Vagina (tissue), 2 donors: Measurements from ENCODE around the gene HHATL. TPM values are rescaled to one million over a fixed set of nuclear protein-coding genes. Genes with fewer than 3 reads are reported as not detected.
A peak's percentile ranks its signal among the peaks of the same experiment; 100 is the strongest.

Source experiments
- DNase-seq, 2 donors: peaks; one replicate each; pipeline ENCODE4 v3.0.0-alpha.2; 2017; ENCODE audit errors: extremely low spot score in 2 of 2
- H3K27ac ChIP-seq: fragments of 200-600 bp; sonication (generic); one replicate; pipeline ENCODE4 v1.5.1; 2019
- H3K27me3 ChIP-seq: fragments of 200-600 bp; sonication (generic); one replicate; pipeline ENCODE4 v1.5.1; 2019
- H3K36me3 ChIP-seq, 2 donors: fragments of 200-600 bp; sonication (generic); one replicate each; pipeline ENCODE4 v1.5.1; 2017 to 2019
- H3K4me1 ChIP-seq: fragments of 200-600 bp; sonication (generic); one replicate; pipeline ENCODE4 v1.5.1; 2019
- H3K4me3 ChIP-seq, 2 donors: fragments of 200-600 bp; sonication (generic); 1 replicate in 1 of 2; 2 replicates in 1 of 2; pipeline ENCODE4 v1.5.1; 2016 to 2019
- H3K9me3 ChIP-seq: fragments of 200-600 bp; sonication (generic); one replicate; pipeline ENCODE4 v1.5.1; 2019
- CTCF ChIP-seq, 3 experiments: fragments of 450-650 bp in 2 of 3; fragments of 200-600 bp in 1 of 3; sonication (generic) in 1 of 3; IDR thresholded peaks; one replicate each; pipeline ENCODE4 v1.5.1; 2017 to 2019; ENCODE audit warnings: antibody characterized with exemption in 3 of 3, mild to moderate bottlenecking in 2 of 3, moderate library complexity in 2 of 3
- POLR2A ChIP-seq, 2 donors: fragments of 450-650 bp; IDR thresholded peaks; one replicate each; pipeline ENCODE4 v1.6.1; 2017; ENCODE audit warnings: antibody characterized with exemption in 2 of 2, mild to moderate bottlenecking in 2 of 2, moderate library complexity in 2 of 2
- POLR2AphosphoS5 ChIP-seq, 2 donors: sonication (generic); formaldehyde crosslinking; IDR thresholded peaks; one replicate each; pipeline ENCODE4 v1.9.0; 2017; ENCODE audit warnings: antibody characterized with exemption in 2 of 2, mild to moderate bottlenecking in 2 of 2, low read depth in 1 of 2; ENCODE audit not compliant: insufficient read depth in 1 of 2
- intact Hi-C: fragments of 100-400 bp; cut with DNase I; formaldehyde crosslinking; loops from one replicate; pipeline ENCODE4 v1.15.1; 2023
- total RNA-seq: library from RNA; depleted of rRNA; stranded (reverse); fragments of >200 nt; gene quantifications from one replicate; pipeline ENCODE4 v1.2.3, GENCODE V29; 2016

Gene HHATL
- total RNA-seq, 1 donor from 2014 or later, result not detected

GRCh38 chr3:42670051-42670576, 32.5 kb downstream of the HHATL start:
- no peak for DNase-seq
- H3K27ac ChIP-seq, result no peak overlapping the region
- intact Hi-C loops, result no loop called here
- TF ChIP-seq CTCF (IDR thresholded peaks at IDR 0.05), result no peak
- no peak for TF ChIP-seq POLR2AphosphoS5 (IDR thresholded peaks at IDR 0.05; ENCODE audit: insufficient read depth in 1 of 2, low read depth in 1 of 2)
- TF ChIP-seq POLR2A (IDR thresholded peaks at IDR 0.05), result no peak
- H3K36me3 ChIP-seq, result no peaks in the 10 kb centered on the region
- H3K4me3 ChIP-seq, result no peak overlapping the region
- H3K27me3 ChIP-seq, result no peaks in the 10 kb centered on the region
- H3K4me1 ChIP-seq, result peaks cover 32% of the 10 kb centered on the region
- H3K9me3 ChIP-seq, result no peaks in the 10 kb centered on the region

GRCh38 chr3:42668793-42669217, 33.8 kb downstream of the HHATL start:
- H3K4me3 ChIP-seq, result no peak overlapping the region
- TF ChIP-seq POLR2A (IDR thresholded peaks at IDR 0.05), result no peak
- no peak for TF ChIP-seq CTCF (IDR thresholded peaks at IDR 0.05)
- TF ChIP-seq POLR2AphosphoS5 (IDR thresholded peaks at IDR 0.05; ENCODE audit: insufficient read depth in 1 of 2, low read depth in 1 of 2), result no peak
- H3K27ac ChIP-seq, result no peak overlapping the region
- H3K27me3 ChIP-seq, result no peaks in the 10 kb centered on the region
- intact Hi-C loops, result no loop called here
- DNase-seq, result no peak
- peaks cover 36% of the 10 kb centered on the region for H3K4me1 ChIP-seq
- H3K9me3 ChIP-seq, result no peaks in the 10 kb centered on the region
- no peaks in the 10 kb centered on the region for H3K36me3 ChIP-seq

- no peak overlapping the region for H3K4me3 ChIP-seq
- no peak overlapping the region for H3K27ac ChIP-seq
- H3K36me3 ChIP-seq, result no peaks in the 10 kb centered on the region
- intact Hi-C loops, result no loop called here
- no peaks in the 10 kb centered on the region for H3K27me3 ChIP-seq
- no peaks in the 10 kb centered on the region for H3K9me3 ChIP-seq
- no peak for DNase-seq
- TF ChIP-seq CTCF (IDR thresholded peaks at IDR 0.05) (no peak), POLR2A (IDR thresholded peaks at IDR 0.05) (no peak), POLR2AphosphoS5 (IDR thresholded peaks at IDR 0.05; ENCODE audit: insufficient read depth in 1 of 2, low read depth in 1 of 2) (no peak)
- peaks cover 36% of the 10 kb centered on the region for H3K4me1 ChIP-seq
Measured at GRCh38 chr3:42668413-42668760, 34.2 kb downstream of the HHATL start.

- no peak overlapping the region for H3K4me3 ChIP-seq
- TF ChIP-seq POLR2AphosphoS5 (IDR thresholded peaks at IDR 0.05; ENCODE audit: insufficient read depth in 1 of 2, low read depth in 1 of 2) (no peak), POLR2A (IDR thresholded peaks at IDR 0.05) (no peak), CTCF (IDR thresholded peaks at IDR 0.05) (no peak)
- H3K27me3 ChIP-seq, result no peaks in the 10 kb centered on the region
- DNase-seq, result peak in 1 of 2 donors; percentile 85
- H3K36me3 ChIP-seq, result no peaks in the 10 kb centered on the region
- H3K9me3 ChIP-seq, result no peaks in the 10 kb centered on the region
- peaks cover 36% of the 10 kb centered on the region for H3K4me1 ChIP-seq
- intact Hi-C loops, result no loop called here
- peak overlapping the region; percentile 26 for H3K27ac ChIP-seq
Measured at GRCh38 chr3:42667523-42668412, 34.8 kb downstream of the HHATL start.

DNA sequence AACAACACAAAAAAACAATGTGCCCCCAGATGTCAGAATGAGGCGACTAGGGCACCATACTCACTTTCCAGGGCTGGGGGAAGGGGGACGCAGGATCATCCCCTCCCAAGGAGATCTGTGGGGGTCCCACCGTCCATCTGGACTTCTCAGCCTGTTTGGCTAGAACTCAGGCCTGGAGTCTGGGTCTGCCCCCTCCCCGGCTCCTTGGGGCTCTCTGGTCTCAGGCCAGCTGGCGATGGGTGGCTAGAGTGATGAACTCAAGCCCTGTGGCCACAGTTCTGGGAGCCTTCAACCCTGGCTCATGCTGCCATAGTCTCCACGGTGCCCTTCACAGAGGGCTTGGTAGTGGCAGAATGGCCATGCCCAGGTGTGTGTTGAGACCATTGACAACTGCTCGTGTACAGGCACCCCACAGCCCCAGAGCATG, 35.5 kb downstream of the HHATL start:
- Histone ChIP-seq H3K4me1 (peaks cover 36% of the 10 kb centered on the region), H3K9me3 (no peaks in the 10 kb centered on the region), H3K36me3 (no peaks in the 10 kb centered on the region), H3K27me3 (no peaks in the 10 kb centered on the region), H3K4me3 (no peak overlapping the region), H3K27ac (peak overlapping the region; percentile 26)
- no peak for DNase-seq
- no peak for TF ChIP-seq CTCF (IDR thresholded peaks at IDR 0.05)
- TF ChIP-seq POLR2A (IDR thresholded peaks at IDR 0.05), result no peak
- no peak for TF ChIP-seq POLR2AphosphoS5 (IDR thresholded peaks at IDR 0.05; ENCODE audit: insufficient read depth in 1 of 2, low read depth in 1 of 2)
- intact Hi-C loops, result no loop called here
